HG03521 (cell line): Measurements from ENCODE around the gene TFPT.
A peak's percentile ranks its signal among the peaks of the same experiment; 100 is the strongest.
"Not testable (repeated sequence)": the region's sequence is repeated elsewhere in the genome, so short reads cannot be mapped to it uniquely, and the experiment has no call there.

Experiments
- ATAC-seq: cut with Tn5 transposase; IDR thresholded peaks from one replicate; pipeline ENCODE4 v1.9.1; 2021; ENCODE audit warnings: mild to moderate bottlenecking, moderate library complexity; ENCODE audit not compliant: unreplicated experiment

The TFPT gene

GRCh38 chr19:54124393-54124792, 8.9 kb upstream of the TFPT start:
- ATAC-seq, result no peak

DNA sequence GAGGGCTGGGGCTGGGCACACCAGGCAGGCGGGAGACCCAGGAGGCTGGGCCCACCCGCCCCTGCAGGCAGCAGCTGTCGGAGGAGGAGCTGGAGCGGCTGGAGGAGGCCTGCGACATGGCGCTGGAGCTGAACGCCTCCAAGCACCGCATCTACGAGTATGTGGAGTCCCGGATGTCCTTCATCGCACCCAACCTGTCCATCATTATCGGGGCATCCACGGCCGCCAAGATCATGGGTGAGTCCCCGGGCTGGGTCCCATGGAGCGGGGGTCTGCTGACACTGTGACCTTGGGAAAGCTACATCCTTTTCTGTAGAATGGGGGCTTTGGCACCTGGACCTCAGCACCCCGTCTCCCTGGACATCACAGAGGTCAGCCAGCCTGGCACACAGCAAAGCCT, 8.2 kb upstream of the TFPT start:
- ATAC-seq, result no peak

- no peak for ATAC-seq
These were observed 5.8 kb upstream of the TFPT start for GRCh38 chr19:54121259-54121658.

DNA sequence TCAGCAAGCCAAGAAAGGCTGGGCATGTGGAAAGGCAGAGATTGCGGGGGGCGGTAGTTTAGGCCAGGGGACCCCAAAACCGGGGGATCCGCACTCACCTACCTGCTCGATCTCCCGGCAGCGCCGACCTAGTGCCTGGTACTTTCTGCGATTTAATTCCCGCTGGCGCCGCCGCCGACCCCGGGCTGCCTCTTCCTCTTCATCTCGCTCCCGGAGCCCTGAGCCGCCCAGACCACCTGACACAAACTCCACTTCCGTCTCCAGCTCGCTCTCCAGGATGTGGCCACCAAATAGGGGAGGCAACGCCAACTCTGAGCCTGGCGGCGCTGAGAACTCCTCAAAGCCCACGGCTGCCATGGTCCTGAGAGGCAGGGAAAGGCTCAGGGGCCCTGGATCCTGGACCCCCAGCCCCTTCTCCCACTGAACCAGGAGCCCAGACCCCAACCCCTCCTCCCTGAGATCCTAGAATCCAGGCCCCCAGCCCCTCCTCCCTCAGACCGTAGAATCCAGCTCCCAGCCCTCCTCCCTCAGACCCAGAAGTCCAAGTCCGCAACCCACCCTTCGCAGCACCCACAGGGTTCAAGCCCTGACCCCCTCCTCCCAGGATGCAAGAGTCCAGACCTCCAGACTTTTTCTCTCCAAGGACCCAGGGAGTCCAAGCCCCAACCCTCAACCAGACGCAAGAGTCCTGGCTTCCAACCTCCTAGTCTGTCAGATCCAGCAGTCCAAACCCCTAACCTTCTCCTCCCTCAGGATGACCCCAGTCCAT, 933 bp downstream of the TFPT start:
- ATAC-seq, result no peak

DNA sequence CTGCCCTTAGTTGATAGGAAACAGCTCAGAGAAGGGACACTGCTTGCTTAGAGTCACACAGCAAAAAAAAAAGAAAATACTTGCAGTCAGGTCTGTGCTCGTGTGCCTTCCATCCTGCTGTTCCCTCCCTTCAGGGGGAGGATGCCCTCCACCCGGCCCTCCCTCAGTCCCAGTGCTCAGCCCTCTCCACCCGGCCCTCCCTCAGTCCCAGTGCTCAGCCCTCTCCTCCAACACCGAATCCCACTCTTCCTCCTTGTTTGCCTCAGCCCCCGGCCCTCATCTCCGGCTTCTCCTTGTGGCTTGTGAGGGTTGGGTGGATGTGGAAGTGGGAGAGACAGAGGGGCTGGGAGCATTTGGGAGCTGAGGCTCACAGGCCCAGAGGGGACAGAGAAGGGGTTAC, 5.8 kb downstream of the TFPT start:
- no peak for ATAC-seq

DNA sequence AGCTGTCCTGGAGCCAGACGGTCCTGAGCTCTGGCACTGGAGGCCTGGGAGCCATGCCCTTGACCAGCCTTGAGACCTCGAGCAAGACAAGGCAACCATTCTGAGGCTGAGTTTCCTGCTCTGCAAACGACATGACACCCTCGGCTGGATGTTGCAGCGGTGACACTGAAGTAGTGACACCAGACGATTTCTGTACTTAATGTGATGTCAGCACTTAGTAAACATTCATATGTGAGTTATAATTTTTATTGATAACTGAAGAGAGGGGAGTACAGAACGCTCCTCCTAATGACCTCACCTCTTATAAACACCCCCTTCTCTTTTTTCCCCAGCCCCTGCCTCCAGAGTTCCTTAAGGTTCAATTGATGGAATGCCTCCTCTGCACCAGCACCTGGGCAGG, 7.0 kb downstream of the TFPT start:
- ATAC-seq, result no peak

DNA sequence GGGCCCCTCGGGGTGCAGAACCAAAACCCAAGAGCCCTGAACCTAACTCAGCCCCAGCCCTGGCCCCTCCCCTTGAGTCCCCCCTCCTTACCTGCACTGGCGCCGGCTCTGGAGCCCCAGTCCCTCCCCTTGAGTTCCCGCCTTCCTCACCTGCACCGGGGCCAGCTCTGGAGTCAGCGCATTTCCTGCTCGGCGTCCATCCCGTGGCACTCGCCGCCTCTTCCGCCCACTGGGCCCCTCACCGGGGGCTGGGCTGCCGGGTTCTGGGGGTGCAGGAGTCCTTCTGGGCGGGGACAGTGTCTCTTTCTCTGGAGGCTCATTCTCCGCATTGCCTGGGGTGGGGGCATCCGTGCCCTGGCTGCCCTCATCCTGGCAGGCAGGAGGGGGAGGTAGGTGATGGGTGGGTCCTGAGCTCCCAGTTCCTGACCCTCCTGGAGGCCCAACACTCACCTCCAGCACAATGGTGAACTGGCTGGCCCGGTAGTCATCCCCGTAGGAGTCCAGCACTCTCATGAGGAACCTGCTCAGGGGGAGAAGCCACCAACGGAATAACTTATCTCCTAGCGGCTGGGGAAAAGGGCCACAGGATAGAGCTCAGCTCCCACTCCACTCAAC, 7.5 kb downstream of the TFPT start:
- ATAC-seq, result no peak

- no peak for ATAC-seq
These were observed 8.7 kb downstream of the TFPT start for GRCh38 chr19:54106716-54107115.

DNA sequence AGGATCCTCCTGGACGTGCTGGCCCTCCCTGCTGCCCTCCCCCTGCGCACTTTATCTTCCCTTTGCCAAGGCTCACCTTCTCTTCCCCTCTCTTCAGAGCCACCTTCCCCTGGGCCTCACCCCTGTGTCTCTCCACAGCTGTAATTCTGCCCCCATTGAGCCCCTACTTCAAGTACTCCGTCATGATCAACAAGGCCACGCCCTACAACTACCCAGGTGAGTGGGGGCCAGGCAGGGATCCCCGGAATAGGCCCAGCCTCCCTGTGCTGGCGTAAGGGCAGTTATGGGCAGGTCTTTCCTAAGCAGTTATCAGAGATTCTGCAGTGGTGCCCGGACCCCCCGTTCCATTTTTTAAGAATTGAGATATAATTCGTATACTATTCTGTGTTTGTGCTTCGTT, 9.7 kb downstream of the TFPT start:
- ATAC-seq, result no peak

GRCh38 chr19:54104998-54105715, 10.3 kb downstream of the TFPT start:
- no peak for ATAC-seq

GRCh38 chr19:54102421-54103169, 12.9 kb downstream of the TFPT start, which contains the start of gene NDUFA3:
NDUFA3 (plus strand) TSS chr19:54102855; CDS start chr19:54102879, 24 bp downstream.
- peak; percentile 93 for ATAC-seq

GRCh38 chr19:54100561-54100960, 14.9 kb downstream of the TFPT start, which contains the start of gene OSCAR:
OSCAR (minus strand) TSS chr19:54100803; CDS start chr19:54100792, 11 bp downstream.
- no peak for ATAC-seq

GRCh38 chr19:54099903-54100255, 15.6 kb downstream of the TFPT start:
- ATAC-seq, result not testable (repeated sequence)

GRCh38 chr19:54099190-54099902, 16.1 kb downstream of the TFPT start:
- ATAC-seq, result no peak

DNA sequence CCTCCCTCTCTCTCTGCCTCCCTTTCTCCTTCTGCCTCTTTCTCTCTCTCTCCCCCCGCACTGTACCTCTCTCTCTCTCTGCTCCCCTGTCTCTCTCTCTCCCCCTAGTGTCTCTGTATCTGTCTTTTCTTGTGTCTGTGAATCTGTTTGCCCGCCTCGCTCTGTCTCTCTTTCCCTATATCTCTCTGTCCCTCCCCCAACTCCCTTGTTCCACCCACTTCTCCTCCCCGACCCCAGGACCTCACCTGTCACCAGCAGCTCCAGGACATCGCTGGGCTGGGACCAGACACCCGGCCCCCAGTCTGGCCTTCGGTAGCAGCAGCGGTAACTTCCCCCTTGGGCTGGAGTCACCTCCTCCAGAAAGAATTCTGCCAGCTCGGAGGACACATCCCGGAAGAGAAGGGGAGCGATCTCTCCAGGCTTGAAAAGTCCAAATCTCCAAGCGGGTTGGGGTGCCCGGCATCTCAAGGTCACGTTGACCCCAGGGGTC, 18.8 kb downstream of the TFPT start:
- no peak for ATAC-seq

DNA sequence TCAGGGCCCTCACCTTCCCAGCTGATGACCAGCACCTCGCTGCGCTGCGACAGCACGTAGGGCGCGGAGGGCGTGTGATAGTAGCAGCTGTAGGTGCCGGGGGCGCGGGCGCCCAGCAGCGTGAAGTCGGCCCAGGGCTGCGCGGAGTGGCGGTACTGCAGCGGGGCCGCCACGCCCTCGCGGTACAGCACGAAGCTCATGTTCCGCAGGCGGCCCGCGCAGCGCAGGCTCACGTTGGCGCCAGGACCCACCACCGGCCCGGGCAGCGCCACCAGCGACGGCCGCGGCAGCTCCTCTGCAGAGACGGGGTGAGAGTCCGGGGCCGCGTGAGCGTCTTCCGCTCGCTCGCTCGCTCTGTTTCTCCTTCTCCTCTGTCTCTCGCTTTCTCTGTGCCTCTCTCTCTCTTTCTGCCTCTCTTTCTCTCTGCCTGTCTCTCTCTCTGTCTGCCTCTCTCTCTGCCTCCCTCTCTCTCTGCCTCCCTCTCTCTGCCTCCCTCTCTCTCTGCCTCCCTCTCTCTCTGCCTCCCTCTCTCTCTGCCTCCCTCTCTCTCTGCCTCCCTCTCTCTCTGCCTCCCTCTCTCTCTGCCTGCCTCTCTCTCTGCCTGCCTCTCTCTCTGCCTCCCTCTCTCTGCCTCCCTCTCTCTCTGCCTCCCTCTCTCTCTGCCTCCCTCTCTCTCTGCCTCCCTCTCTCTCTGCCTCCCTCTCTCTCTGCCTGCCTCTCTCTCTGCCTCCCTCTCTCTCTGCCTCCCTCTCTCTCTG, 19.4 kb downstream of the TFPT start:
- ATAC-seq, result not testable (repeated sequence)

DNA sequence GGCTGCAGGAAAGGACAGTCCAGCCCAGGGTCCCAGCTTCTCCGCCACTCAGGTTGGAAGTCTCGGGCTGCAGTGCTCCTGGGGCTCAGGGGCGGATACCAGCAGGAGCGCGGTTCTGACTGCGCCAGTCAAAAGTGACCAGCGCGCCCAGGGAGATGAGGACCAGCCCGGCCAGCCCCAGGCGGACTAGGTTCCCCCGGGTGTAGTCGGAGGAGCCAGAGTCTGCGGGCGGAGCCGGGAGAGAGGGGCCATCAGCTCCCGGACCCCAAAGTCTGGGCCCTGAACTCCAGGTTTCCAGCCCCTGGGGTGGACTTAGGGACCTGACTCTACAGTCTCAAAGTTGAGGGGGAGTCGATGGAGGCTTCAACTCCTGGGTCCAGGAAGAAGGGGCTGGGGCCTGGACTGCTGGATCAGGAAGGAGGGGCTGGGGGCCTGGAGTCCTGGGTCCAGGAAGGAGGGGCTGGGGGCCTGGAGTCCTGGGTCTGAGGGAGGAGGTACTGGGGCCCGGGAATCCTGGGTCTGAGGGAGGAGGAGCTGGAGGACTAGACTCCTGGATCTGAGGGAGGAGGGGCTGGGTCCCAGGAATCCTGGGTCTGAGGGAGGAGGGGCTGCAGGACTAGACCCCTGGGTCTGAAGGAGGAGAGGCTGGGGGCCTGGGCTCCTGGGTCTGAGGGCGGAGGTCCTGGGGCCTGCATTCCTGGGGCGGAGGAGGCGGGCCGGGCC, 20.2 kb downstream of the TFPT start:
- ATAC-seq, result no peak

DNA sequence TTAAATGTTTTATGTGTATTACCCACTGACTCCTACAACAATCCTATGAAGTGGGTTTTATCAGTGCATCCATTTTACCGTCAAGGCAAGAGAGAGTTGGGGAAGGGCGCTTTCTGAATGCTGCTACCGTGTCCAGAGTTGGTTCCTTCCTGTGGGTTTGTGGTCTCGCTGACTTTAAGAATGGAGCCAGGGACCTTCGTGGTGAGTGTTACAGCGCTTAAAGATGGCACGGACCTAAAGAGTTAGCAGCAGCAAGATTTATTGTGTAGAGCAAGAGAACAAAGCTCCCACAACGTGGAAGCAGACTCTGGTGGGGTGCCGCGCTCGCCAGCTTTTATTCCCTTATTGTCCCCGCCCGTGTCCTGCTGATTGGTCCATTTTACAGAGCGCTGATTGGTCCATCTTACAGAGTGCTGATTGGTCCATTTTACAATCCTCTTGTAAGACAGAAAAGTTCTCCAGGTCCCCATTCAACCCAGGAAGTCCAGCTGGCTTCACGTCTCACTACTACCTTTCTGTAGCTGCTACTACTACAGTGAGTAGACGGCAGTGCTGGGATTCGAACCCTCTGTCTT, 20.9 kb downstream of the TFPT start:
- no peak for ATAC-seq

GRCh38 chr19:54084410-54084809, 31.0 kb downstream of the TFPT start:
- no peak for ATAC-seq
